K562 (cell line): ENCODE data around the gene PSMC3IP. TPM values are rescaled to one million over a fixed set of nuclear protein-coding genes. Genes with fewer than 3 reads are reported as not detected.
A peak's percentile ranks its signal among the peaks of the same experiment; 100 is the strongest.

Source experiments
- CEBPZ ChIP-seq: fragments of 150-350 bp; IDR thresholded peaks from 2 replicates; pipeline ENCODE4 v1.6.1; 2014; ENCODE audit warnings: low read depth, mild to moderate bottlenecking, low read length, borderline replicate concordance
- CHD1 ChIP-seq: fragments of 200-600 bp; sonication (generic); IDR thresholded peaks from one replicate; pipeline ENCODE4 v1.6.1; 2012; ENCODE audit warnings: mild to moderate bottlenecking, moderate library complexity, low read length, inconsistent platforms
- CREM ChIP-seq: IDR thresholded peaks from 2 replicates; pipeline ENCODE4 v1.6.1; 2014; ENCODE audit warnings: antibody characterized with exemption, low read depth
- EHMT2 ChIP-seq: fragments of 450-650 bp; IDR thresholded peaks from 2 replicates; pipeline ENCODE4 v1.6.1; 2018; ENCODE audit warnings: antibody characterized with exemption
- HIVEP1 ChIP-seq: fragments of 250-450 bp; sonication (Bioruptor Pico); IDR thresholded peaks from 2 replicates; pipeline ENCODE4 v1.4.0; 2020; ENCODE audit warnings: mild to moderate bottlenecking
- HNRNPLL ChIP-seq: fragments of 200-400 bp; formaldehyde crosslinking; IDR thresholded peaks from 2 replicates; pipeline ENCODE4 v1.6.1; 2017; ENCODE audit warnings: low read length, low read depth, mild to moderate bottlenecking; ENCODE audit not compliant: poor library complexity, severe bottlenecking
- KLF1 ChIP-seq: fragments of 450-650 bp; IDR thresholded peaks from 2 replicates; pipeline ENCODE4 v1.6.1; 2016; ENCODE audit warnings: missing genetic modification characterization, missing compliant biosample characterization
- MECOM ChIP-seq: fragments of 250-450 bp; sonication (Bioruptor Pico); IDR thresholded peaks from 2 replicates; pipeline ENCODE4 v1.8.0; 2022; ENCODE audit warnings: inconsistent platforms
- MTA3 ChIP-seq: fragments of 450-650 bp; formaldehyde crosslinking; IDR thresholded peaks from 2 replicates; pipeline ENCODE4 v1.6.1; 2017; ENCODE audit warnings: mild to moderate bottlenecking, borderline replicate concordance
- MXI1 ChIP-seq: IDR thresholded peaks from 2 replicates; pipeline ENCODE4 v1.6.1; 2011; ENCODE audit warnings: low read depth, mild to moderate bottlenecking, improper control_type of control experiment, low read length
- NFXL1 ChIP-seq: fragments of 450-650 bp; formaldehyde crosslinking; IDR thresholded peaks from 2 replicates; pipeline ENCODE4 v1.4.0; 2021; ENCODE audit warnings: mild to moderate bottlenecking
- SIN3B ChIP-seq: fragments of 450-650 bp; IDR thresholded peaks from 2 replicates; pipeline ENCODE4 v1.6.1; 2017; ENCODE audit warnings: low read depth, mild to moderate bottlenecking, moderate library complexity
- SMAD3 ChIP-seq: fragments of 450-650 bp; formaldehyde crosslinking; conservative IDR thresholded peaks from 2 replicates; pipeline ENCODE4 v1.4.0; 2020; ENCODE audit warnings: mild to moderate bottlenecking
- SMAD4 ChIP-seq: fragments of 250-450 bp; sonication (Bioruptor Pico); conservative IDR thresholded peaks from 2 replicates; pipeline ENCODE4 v1.8.0; 2021; ENCODE audit warnings: inconsistent platforms, mild to moderate bottlenecking, moderate library complexity
- VEZF1 ChIP-seq: fragments of 200-800 bp; sonication (Bioruptor generic); IDR thresholded peaks from 2 replicates; pipeline ENCODE4 v1.6.1; 2017; ENCODE audit warnings: missing genetic modification characterization, missing compliant biosample characterization
- XRCC4 ChIP-seq: IDR thresholded peaks from one replicate; pipeline ENCODE4 v1.6.1; 2011; ENCODE audit not compliant: insufficient read depth, insufficient read length; ENCODE audit errors: extremely low read depth
- ZNF174 ChIP-seq: fragments of 250-450 bp; sonication (Bioruptor Pico); IDR thresholded peaks from 2 replicates; pipeline ENCODE4 v1.4.0; 2020; ENCODE audit warnings: mild to moderate bottlenecking
- ZNF592 ChIP-seq: fragments of 450-650 bp; IDR thresholded peaks from 2 replicates; pipeline ENCODE4 v1.6.1; 2017; ENCODE audit warnings: antibody characterized with exemption, mild to moderate bottlenecking
- polyA plus RNA-seq, 8 experiments: library from polyadenylated mRNA; depleted of rRNA in 4 of 8; stranded (reverse) in 5 of 8; unstranded in 3 of 8; fragments of >200 nt; fragmentation: Nextera tagmentation in 2 of 8; fragmentation: Illumina TruSeq in 1 of 8; extraction: Ambion mirVana in 2 of 8; extraction: Trizol in 1 of 8; gene quantifications; 2 replicates each; pipeline versions ENCODE4 v1.2.1 to v1.2.3, GENCODE V29; 2011 to 2014; ENCODE audit warnings: inconsistent platforms in 1 of 8, missing spikeins in 1 of 8
- total RNA-seq, 7 experiments: library from RNA; depleted of rRNA in 6 of 7; stranded (reverse); fragments of >200 nt in 6 of 7; fragmentation: Illumina TruSeq in 2 of 7; extraction: Trizol in 2 of 7; gene quantifications; 2 replicates each; pipeline versions ENCODE4 v1.2.1 to v1.2.3, GENCODE V29; 2011 to 2021; ENCODE audit warnings: low replicate concordance in 1 of 7

The PSMC3IP gene
- total and polyA plus RNA-seq, 9 of the 15 experiments (the other 6 are each of a cell fraction or from before 2014, with no cell fraction given), result 13.8 to 65.6 (median 32.8) TPM

- TF ChIP-seq KLF1 (tag) (peak; percentile 33; the same call in 1 of the 2 replicates), CEBPZ (no peak), CHD1 (no peak), CREM (0 out of 2 replicates have a peak, but pooled peaks have one; percentile 27), NFXL1 (CRISPR knock-in tag) (no peak), VEZF1 (peak; percentile 62), MTA3 (no peak), MXI1 (peak; percentile 64; the same call in 1 of the 2 replicates), ZNF174 (no peak), ZNF592 (peak; percentile 54), XRCC4 (no peak), SMAD3 (no peak; the same call in 1 of the 2 replicates), HNRNPLL (peak; percentile 52), SMAD4 (CRISPR knock-in tag) (peak; percentile 64; the same call in 1 of the 2 replicates), SIN3B (peak; percentile 59; the same call in 1 of the 2 replicates), MECOM (0 out of 2 replicates have a peak, but pooled peaks have one; percentile 8), HIVEP1 (CRISPR knock-in tag) (0 out of 2 replicates have a peak, but pooled peaks have one; percentile 8), EHMT2 (no peak)
Measured at GRCh38 chr17:42536372-42537155, 41.0 kb downstream of the PSMC3IP start (continued).
